Right lobe of liver (tissue), 6 donors: ENCODE data around the gene BCL2L12. TPM values are rescaled to one million over a fixed set of nuclear protein-coding genes. Genes with fewer than 3 reads are reported as not detected.
A peak's percentile ranks its signal among the peaks of the same experiment; 100 is the strongest.

Experiments
- ATAC-seq, 4 donors: fragments of 200-7000 bp; cut with Tn5 transposase; one replicate each; pipeline ENCODE4 v1.9.1; 2020; ENCODE audit warnings: mild to moderate bottlenecking in 4 of 4, moderate library complexity in 4 of 4
- DNase-seq, 3 donors: peaks; one replicate each; pipeline ENCODE4 v3.0.0-alpha.2; 2020
- H3K27ac ChIP-seq, 3 donors: fragments of 200-600 bp; one replicate each; pipeline ENCODE4 v1.8.0; 2022
- H3K27me3 ChIP-seq, 2 donors: fragments of 200-600 bp; one replicate each; pipeline ENCODE4 v1.8.0; 2022
- H3K36me3 ChIP-seq, 4 donors: fragments of 200-600 bp; sonication (generic) in 1 of 4; one replicate each; pipeline versions ENCODE4 v1.5.1 to v1.8.0; 2017 to 2022; ENCODE audit warnings: control low read depth in 1 of 4
- H3K4me1 ChIP-seq, 4 donors: fragments of 200-600 bp; sonication (generic) in 1 of 4; one replicate each; pipeline versions ENCODE4 v1.5.1 to v1.8.0; 2017 to 2022; ENCODE audit warnings: control low read depth in 1 of 4
- H3K4me3 ChIP-seq, 3 donors: fragments of 200-600 bp; one replicate each; pipeline ENCODE4 v1.8.0; 2022
- H3K9me3 ChIP-seq, 4 donors: fragments of 200-600 bp; sonication (generic) in 1 of 4; one replicate each; pipeline versions ENCODE4 v1.5.1 to v1.8.0; 2017 to 2022; ENCODE audit warnings: control low read depth in 1 of 4
- CTCF ChIP-seq, 4 donors: fragments of 200-600 bp in 3 of 4; fragments of 450-650 bp in 1 of 4; IDR thresholded peaks; one replicate each; pipeline versions ENCODE4 v1.5.1 to v1.8.0; 2016 to 2022; ENCODE audit warnings: antibody characterized with exemption in 4 of 4, mild to moderate bottlenecking in 2 of 4
- POLR2A ChIP-seq: fragments of 450-650 bp; IDR thresholded peaks from one replicate; pipeline ENCODE4 v1.6.1; 2017; ENCODE audit warnings: antibody characterized with exemption, mild to moderate bottlenecking
- WGBS: methylation state at CpG from one replicate; pipeline ENCODE4 v1.1.6; 2018; ENCODE audit warnings: low coverage, low lambda C conversion rate; ENCODE audit not compliant: insufficient coverage; ENCODE audit errors: missing lambda C conversion rate; 5-methylcytosine and 5-hydroxymethylcytosine counted together
- intact Hi-C, 2 donors: fragments of 100-400 bp; cut with DNase I; formaldehyde crosslinking; loops; one replicate each; pipeline versions ENCODE4 v1.11.2 to v1.14.1; 2022
- total RNA-seq, 6 experiments: library from RNA; depleted of rRNA in 2 of 6; stranded (reverse); fragments of >200 nt in 2 of 6; fragmentation: NEBNext Ultra II Directional in 3 of 6; extraction: Animal tissue kit (Norgen Biotek cat#: 25700) in 3 of 6; gene quantifications; one replicate each; pipeline versions ENCODE4 v1.1.0 to v1.2.4, GENCODE V29; 2016 to 2023
- donor health status: DM: no; HTN: yes; CAD: no.
- donor health status: DM: no; HTN: no; CAD: no.
- donor health status: DM: no; HTN: no; CAD: no.
- donor health status: DM: no; HTN: yes; CAD: no.
- donor health status: DM: no; HTN: yes; CAD: no.

BCL2L12 gene
- total RNA-seq, 6 experiments from 2014 or later: 4.5 to 11.6 (median 10.5) TPM

- Histone ChIP-seq H3K27ac (no peak overlapping the region), H3K4me3 (no peak overlapping the region), H3K27me3 (no peaks in the 10 kb centered on the region), H3K9me3 (no peaks in the 10 kb centered on the region), H3K36me3 (peaks cover 0 to 39% (median 5%) of the 10 kb centered on the region in 4 donors), H3K4me1 (peaks cover 0 to 13% (median 8%) of the 10 kb centered on the region in 4 donors)
- TF ChIP-seq CTCF (IDR thresholded peaks at IDR 0.05) (no peak), POLR2A (no peak)
- no peak for ATAC-seq
- WGBS: 60% methylated on average over 1 of the region's 13 CpGs
- no peak for DNase-seq
- intact Hi-C loops: no loop called here
These were observed 19.7 kb upstream of the BCL2L12 start for GRCh38 chr19:49645995-49646394.

DNA sequence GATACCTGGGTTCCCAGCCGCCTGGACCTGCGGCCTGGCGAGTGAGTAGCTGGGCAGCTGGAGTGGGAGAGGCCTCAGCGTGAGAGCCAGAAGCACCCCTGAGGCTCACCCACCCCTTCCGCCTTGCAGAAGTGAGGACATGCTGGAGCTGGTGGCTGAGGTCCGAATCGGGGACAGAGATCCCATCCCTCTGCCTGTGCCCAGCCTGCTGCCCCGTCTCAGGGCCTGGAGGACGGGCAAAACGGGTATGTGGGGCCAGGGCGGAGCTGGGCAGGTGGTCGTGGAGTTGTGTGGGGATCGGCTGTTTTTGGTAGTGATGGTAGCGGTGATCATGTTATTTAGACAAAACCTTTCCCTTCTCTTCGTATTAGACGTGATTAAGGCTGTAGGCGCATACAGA is 19.1 kb upstream of the BCL2L12 start:
- no peak overlapping the region for H3K4me3 ChIP-seq
- no peak for ATAC-seq
- no peak overlapping the region for H3K27ac ChIP-seq
- no peaks in the 10 kb centered on the region for H3K9me3 ChIP-seq
- 95% methylated on average over 12 of the region's 17 CpGs for WGBS
- DNase-seq: peak in 1 of 3 donors; percentile 17
- TF ChIP-seq CTCF (IDR thresholded peaks at IDR 0.05) (no peak), POLR2A (no peak)
- peaks cover 0 to 43% (median 9%) of the 10 kb centered on the region in 4 donors for H3K36me3 ChIP-seq
- intact Hi-C loops: no loop called here
- H3K4me1 ChIP-seq: peaks cover 0 to 12% (median 6%) of the 10 kb centered on the region in 4 donors
- H3K27me3 ChIP-seq: no peaks in the 10 kb centered on the region

GRCh38 chr19:49651029-49651819 is 14.5 kb upstream of the BCL2L12 start:
- ATAC-seq (no peak), DNase-seq (no peak)
- Histone ChIP-seq H3K4me3 (no peak overlapping the region), H3K27me3 (no peaks in the 10 kb centered on the region), H3K36me3 (peaks cover 0 to 71% (median 19%) of the 10 kb centered on the region in 4 donors), H3K9me3 (no peaks in the 10 kb centered on the region), H3K4me1 (no peaks in the 10 kb centered on the region), H3K27ac (no peak overlapping the region)
- intact Hi-C loops: no loop called here
- no peak for TF ChIP-seq POLR2A
- TF ChIP-seq CTCF (IDR thresholded peaks at IDR 0.05): no peak
- WGBS: 88% methylated on average over 14 of the region's 72 CpGs

GRCh38 chr19:49651820-49652550 is 13.7 kb upstream of the BCL2L12 start:
- intact Hi-C loops: no loop called here
- ATAC-seq: no peak
- Histone ChIP-seq H3K9me3 (no peaks in the 10 kb centered on the region), H3K4me3 (no peak overlapping the region), H3K4me1 (no peaks in the 10 kb centered on the region), H3K36me3 (peaks cover 0 to 71% (median 17%) of the 10 kb centered on the region in 4 donors), H3K27me3 (no peaks in the 10 kb centered on the region), H3K27ac (no peak overlapping the region)
- DNase-seq: no peak
- TF ChIP-seq POLR2A (no peak), CTCF (IDR thresholded peaks at IDR 0.05) (no peak)
- WGBS: 97% methylated on average over 62 of the region's 110 CpGs
